ENCODE results near the gene CST9.
"Not testable (repeated sequence)": the region's sequence is repeated elsewhere in the genome, so short reads cannot be mapped to it uniquely, and the experiment has no call there.

The CST9 gene

GRCh38 chr20:23637282-23638221 is 31.8 kb upstream of the CST9 start, which contains the start of gene CST3:
CST3 (minus strand) TSS chr20:23637955; CDS start chr20:23637862, 93 bp downstream.
- DNase-seq (ENCODE audit: low spot score), result peak; percentile 4

GRCh38 chr20:23636908-23637281 is 31.2 kb upstream of the CST9 start:
- DNase-seq (ENCODE audit: low spot score), result no peak

- no peak for DNase-seq (ENCODE audit: low spot score)
Observed at GRCh38 chr20:23636182-23636907, 30.6 kb upstream of the CST9 start.

- not testable (repeated sequence) for DNase-seq (ENCODE audit: low spot score)
Observed at GRCh38 chr20:23635768-23636090, 30.0 kb upstream of the CST9 start.

GRCh38 chr20:23634985-23635767 is 29.5 kb upstream of the CST9 start:
- DNase-seq (ENCODE audit: low spot score), result no peak

- DNase-seq (ENCODE audit: low spot score), result no peak
Observed at GRCh38 chr20:23634044-23634801, 28.5 kb upstream of the CST9 start.

- DNase-seq (ENCODE audit: low spot score), result no peak
Observed at GRCh38 chr20:23632711-23633573, 27.2 kb upstream of the CST9 start.

- no peak for DNase-seq (ENCODE audit: low spot score)
Observed at GRCh38 chr20:23631981-23632710, 26.4 kb upstream of the CST9 start.

- DNase-seq (ENCODE audit: low spot score), result no peak
Observed at GRCh38 chr20:23631226-23631822, 25.6 kb upstream of the CST9 start.

- no peak for DNase-seq (ENCODE audit: low spot score)
Observed at GRCh38 chr20:23630392-23630849, 24.7 kb upstream of the CST9 start.

- DNase-seq (ENCODE audit: low spot score), result no peak
Observed at GRCh38 chr20:23629542-23630391, 24.1 kb upstream of the CST9 start.

- DNase-seq (ENCODE audit: low spot score), result no peak
Observed at GRCh38 chr20:23629017-23629541, 23.4 kb upstream of the CST9 start.

- no peak for DNase-seq (ENCODE audit: low spot score)
Observed at GRCh38 chr20:23628402-23629016, 22.8 kb upstream of the CST9 start.

GRCh38 chr20:23627501-23627900 is 21.8 kb upstream of the CST9 start:
- no peak for DNase-seq (ENCODE audit: low spot score)

GRCh38 chr20:23626040-23626620 is 20.4 kb upstream of the CST9 start:
- DNase-seq (ENCODE audit: low spot score), result no peak

GRCh38 chr20:23625236-23625964 is 19.7 kb upstream of the CST9 start:
- no peak for DNase-seq (ENCODE audit: low spot score)

GRCh38 chr20:23624324-23624691 is 18.6 kb upstream of the CST9 start:
- no peak for DNase-seq (ENCODE audit: low spot score)
